Cerebellar nuclear complex (tissue), 1 donor: ENCODE data around the gene RNASE4.
"Not testable (repeated sequence)": the region's sequence is repeated elsewhere in the genome, so short reads cannot be mapped to it uniquely, and the experiment has no call there.

Experiments
- DNase-seq, 2 experiments: peaks; one replicate each; lab custom pipeline; 2025; lab: John Stamatoyannopoulos, UW

The RNASE4 gene

DNA sequence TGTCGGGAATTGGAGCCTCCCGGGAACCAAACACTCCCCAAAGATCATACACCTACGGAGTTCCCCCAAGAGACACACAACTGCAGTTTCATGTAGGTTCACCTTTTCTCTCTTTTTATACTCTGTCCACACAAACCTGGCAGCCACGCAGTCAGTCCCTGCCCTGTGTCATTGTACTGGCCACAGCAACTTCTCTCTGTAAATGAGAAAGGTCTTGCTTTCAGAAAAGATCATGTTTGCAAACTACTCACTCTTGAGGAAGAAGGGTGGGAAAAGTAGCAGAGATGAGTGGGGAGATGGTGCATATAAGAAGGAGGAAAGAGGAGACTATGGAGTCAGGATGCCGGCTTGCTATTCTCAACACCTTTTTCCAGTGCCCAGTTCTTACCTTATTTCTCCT, 14.6 kb downstream of the RNASE4 start:
- DNase-seq, result no peak

DNA sequence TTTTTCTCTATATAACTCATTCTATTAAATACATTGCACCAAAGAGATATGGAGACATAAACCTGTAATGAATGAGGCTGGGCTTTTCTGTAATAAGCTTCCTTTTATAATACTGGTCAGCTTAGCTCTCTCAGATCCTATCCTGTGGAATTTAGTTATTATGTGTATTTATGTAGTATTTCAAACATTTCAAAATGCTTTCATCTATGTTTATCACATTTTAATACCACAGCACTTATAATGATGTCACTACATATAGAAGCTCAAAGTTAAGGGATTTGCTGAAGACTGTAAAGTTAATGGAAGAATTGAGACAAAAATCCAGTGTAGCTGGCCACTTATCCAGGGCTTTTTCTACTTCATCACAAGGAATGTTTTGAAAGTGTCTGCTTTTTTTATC, 15.6 kb downstream of the RNASE4 start:
- no peak for DNase-seq

DNA sequence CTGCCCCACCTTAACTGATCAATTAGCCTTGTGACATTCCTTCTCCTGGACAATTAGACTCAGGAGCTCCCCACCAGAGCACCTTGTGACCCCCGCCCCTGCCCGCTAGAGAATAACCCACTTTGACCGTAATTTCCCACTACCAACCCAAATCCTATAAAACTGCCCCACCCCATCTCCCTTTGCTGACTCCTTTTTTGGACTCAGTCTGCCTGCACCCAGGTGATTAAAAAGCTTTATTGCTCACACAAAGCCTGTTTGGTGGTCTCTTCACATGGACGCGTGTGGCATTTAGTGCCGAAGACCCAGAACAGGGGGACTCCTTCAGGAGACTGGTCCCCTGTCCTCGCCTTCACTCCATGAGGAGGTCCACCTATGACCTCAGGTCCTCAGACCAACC, 16.6 kb downstream of the RNASE4 start:
- DNase-seq, result not testable (repeated sequence)

DNA sequence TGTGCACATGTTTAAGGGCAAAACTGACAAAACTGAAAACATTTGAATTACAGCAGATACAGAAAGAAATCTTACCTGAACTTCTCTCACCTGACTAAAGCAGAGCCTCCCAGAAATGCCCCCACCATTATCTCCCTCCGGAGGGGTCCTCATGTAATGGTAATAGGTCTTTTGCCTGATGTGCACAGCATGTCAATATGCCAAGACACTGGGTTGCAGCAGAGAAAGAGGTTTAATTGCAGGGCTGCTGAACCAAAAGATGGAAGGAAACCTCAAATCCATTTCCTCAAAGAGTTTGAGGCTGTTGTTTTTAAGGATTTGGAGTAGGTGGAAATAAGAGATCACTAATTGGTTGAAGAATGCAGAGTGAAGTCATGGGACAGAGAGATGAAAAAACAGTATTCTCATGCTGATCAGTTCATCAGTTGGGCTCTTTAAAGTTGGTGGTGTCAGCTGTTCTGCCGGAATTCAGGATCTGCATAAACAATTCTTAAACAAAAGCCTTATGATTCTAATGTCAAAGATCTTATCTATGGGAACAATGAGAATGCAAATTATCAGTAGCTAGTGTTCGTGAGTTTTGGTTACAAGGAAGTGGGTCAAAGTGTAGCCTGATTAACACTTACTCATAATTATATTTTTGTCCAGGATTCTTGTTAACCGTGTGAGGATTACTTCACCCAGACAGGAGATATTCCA, 22.4 kb downstream of the RNASE4 start:
- no peak for DNase-seq

DNA sequence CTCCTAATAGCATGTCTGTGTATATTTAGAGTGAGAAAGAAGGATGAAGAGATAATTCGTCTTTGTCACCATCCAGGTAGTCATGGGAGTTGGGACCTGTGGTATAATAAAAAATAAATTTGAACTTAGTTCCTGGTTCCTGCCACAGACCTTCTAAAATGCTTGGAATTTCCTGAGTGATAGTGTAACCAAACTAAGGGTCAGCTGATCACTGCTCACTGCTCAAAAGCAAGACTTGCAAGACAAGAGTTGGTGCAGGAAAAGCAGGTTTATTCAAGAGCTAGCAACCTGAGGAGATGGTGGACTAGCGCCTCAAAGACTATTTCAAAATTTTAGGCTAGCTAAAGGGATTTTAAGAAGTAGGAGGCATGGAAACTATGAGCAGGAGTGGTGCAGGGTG, 23.3 kb downstream of the RNASE4 start:
- DNase-seq, result no peak

DNA sequence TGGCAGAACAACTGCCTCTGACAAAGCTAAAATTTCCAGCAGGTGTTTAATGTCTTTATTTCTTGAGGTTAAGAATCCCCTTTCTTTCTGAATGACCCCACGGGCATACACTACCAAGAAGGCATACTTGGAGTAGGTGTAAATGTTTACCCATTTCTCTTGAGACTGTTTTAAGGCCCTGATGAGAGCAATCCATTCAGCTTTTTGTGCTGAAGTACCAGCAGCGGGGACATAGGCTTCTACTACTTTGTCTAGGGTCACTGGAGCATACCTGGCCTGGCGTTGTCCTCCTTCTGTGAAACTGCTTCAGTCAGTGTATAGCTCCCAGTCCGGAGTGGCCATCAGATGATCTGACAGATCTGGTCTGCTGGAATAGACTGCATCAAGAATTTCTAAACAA, 26.9 kb downstream of the RNASE4 start:
- DNase-seq, result no peak

DNA sequence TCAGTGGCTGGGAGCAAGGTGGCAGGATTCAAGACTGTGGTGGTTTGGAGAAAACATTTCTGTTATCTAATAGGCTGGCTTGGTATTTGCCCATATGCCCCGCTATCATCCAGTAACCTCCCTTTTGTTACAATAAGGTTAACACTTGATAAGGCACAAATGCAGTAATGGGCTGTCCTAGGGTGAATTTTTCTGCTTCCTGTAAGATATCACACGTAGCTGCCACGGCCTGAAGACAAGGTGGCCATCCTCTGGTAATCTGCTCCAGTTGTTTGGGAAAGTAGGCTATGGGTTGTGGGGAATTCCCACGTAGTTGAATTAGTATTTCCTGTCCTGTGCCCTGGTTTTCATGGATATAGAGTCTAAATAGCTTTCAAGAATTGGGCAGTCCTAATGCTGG, 27.3 kb downstream of the RNASE4 start:
- DNase-seq, result no peak

DNA sequence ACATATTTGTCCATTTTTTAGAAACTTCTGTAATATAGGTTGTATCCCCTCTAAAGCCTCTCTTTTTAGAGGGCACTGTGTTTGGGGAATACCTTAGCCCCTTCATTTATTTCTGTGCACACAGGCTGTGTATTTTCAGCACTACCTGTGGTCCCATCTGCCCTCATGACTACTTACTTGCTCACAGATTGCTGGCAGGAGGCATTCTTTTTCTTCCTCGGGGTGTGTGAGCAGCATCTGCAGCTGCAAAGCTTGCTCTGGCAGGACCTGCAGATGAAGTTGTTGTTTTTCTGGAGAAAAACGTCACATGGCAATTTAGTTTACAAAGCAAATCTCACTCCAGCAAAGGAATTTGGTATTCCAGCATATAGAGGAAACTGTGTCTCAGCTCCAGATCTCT, 28.5 kb downstream of the RNASE4 start:
- no peak for DNase-seq

DNA sequence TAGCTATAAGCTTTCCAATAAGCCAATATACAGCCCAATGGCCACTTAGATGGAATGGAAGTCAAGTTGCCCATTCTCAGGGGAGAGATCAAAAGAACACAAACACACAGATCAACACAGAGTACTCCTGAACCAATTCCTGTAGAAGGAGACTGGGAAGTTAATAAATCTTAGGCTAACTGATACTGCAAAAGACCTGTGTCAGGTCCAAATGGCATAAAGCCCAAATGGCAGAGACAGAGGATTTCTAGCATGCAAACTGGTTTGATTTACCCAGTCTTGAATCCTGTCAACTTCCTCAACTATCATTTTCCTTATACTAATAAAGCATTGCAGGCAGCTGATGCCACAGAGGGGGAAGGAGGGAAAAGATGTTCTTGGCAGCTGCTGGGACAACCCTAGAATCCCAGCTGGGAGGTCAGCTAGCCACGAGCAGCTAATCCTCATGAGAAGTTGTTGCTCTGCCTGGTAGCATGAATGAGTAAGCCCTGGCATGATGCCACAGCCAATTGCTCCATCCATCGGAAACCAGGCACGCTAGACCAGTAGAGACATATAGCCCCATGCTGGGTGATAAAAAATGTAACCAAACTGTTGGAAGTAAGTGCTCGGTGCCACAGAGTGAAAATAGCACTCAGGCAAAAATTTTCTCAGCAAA, 30.4 kb downstream of the RNASE4 start:
- DNase-seq, result no peak

DNA sequence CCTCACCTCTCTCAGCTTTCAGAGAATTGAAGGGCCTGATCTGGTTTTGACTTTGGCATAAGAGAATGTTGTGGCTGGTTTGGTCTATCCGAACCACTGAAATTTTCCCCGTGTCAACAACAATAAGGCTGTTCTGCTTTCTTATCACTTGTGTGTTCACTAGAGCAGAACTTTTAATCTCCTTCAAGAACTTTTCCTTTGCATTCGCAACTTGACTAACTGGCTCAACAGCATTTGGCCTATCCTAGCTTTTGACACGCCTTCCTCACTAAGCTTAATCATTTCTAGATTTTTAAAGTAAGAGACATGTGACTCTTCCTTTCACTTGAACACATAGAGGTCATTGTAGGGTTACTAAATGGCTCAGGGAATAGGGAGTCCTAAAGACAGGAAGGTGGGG, 35.4 kb downstream of the RNASE4 start:
- DNase-seq, result no peak

DNA sequence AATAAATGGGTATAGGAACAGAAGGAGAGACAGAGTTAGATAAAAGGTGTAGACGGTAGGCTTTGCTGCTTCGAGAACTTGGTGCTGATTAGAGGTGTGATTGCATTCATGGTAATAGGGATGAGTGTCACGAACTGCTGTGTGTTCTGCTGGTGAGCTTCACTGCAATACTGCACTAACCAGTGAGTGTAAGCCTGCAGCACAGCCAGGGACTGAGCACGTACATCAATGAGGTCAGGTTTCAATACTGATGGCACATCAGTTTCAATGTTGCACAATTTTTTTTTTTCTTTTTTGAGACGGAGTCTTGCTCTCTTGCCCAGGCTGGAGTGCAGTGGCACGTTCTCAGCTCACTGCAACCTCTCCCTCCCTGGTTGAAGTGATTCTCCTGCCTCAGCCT, 36.4 kb downstream of the RNASE4 start:
- no peak for DNase-seq

DNA sequence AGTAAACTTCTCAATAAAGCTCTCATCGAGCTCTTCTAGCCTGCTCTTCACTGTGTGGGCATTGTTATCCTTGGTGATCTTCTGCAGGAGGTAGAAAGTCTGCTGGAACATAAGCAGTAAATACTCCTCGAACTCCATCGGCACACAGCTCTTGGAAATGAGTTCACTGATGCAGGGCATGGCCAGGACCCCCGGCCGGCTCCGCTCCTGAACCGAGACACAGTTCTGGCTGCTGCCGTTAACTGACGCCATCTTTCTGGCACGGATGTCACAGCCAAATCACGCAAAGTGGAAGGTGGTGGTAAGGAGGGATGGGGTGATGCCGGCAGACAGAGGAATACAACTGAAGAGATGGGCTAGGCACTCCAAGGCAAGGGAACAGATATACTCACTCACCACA, 37.7 kb downstream of the RNASE4 start:
- no peak for DNase-seq

DNA sequence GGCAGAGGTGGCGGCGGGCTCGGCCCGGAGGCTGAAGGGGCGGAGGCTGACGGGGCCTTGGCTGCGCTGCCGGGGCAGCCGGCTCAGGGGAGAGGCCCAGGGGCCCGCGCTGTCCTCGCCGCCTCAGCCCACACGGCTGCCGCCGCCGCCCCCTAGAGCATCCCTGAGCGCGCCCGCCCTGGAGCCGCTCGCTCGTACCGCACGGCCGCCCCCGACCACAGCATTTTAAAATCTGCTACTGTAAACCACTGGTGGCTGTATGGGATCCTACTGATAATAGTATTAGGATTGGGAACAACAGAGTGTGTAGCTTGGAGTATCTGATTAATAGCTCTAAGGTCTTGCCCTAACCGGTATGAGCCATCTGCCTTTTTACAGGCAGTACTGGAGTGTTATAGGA, 39.1 kb downstream of the RNASE4 start:
- no peak for DNase-seq

DNA sequence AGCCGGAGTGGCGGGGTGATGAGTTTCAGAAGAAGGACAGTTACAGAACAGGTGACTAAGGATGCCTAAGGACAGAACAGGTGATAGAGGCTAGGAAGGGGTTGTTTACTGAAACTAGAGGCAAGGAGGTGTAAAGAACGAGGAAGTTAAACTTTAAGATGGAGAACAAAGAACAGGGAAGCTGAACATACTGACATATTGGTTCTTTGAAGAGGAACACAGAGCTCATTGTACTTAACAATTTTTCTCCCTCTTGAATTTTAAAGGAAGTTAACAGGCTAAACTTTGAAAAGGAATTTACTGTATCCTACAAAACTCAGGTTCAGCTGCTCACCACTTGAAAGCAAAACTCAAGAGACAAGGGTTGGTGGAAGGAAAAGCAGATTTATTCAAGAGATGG, 41.8 kb downstream of the RNASE4 start:
- not testable (repeated sequence) for DNase-seq

DNA sequence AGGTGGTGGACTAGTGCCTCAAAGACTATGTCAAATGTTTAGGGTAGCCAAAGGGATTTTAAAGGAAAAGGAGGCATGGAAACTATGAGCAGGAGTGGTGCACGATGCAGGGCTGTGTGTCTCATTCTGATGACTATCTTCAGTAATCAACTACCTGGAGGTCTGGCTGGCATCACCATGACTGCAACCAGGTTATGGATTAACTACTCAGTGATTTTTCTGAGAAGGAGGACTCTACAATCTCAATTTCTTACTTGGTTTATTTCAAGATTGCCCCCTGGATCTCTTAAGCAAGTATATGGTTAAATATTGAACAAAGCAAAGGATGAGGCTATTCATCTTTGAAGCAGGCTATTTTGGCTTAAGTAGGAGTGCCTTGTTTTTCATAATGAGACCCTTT, 42.2 kb downstream of the RNASE4 start:
- no peak for DNase-seq

DNA sequence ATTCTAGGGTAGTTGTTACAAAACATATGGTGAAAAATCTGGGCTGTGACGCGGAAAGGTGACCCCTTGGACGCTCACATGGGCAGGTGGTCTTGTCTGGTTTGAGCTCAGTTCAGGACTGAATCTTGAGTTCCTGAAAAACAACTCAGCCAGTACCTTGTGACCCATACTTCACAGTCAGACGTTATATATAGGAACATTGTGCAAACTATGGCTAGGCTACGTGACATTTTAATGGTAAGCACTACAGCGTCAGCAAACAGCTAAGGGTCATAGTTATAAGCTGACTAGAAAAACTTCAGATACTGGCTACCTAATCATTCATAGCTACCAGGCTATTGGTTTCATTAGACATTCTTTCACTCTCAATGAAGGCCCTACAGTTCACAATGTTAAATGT, 46.5 kb downstream of the RNASE4 start:
- DNase-seq, result no peak

DNA sequence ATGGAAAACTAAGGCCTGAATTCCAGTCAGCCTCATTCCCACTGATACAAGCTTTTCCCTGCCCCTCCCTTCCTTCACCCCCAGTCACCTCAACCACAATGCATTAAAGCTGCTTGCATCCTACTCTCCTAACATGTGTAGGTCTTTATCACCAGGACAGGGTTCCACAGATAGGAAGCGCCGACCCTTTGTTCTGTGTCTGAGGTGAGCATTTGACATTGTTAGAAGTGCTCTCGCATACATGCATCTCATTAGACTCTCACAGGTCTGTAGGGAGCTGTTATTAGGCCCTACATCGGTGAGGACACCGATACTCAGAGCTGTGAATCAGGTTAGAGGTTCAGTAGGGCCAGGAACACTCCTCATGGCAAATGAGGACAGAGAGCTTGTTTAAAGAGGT, 48.1 kb downstream of the RNASE4 start:
- no peak for DNase-seq

DNA sequence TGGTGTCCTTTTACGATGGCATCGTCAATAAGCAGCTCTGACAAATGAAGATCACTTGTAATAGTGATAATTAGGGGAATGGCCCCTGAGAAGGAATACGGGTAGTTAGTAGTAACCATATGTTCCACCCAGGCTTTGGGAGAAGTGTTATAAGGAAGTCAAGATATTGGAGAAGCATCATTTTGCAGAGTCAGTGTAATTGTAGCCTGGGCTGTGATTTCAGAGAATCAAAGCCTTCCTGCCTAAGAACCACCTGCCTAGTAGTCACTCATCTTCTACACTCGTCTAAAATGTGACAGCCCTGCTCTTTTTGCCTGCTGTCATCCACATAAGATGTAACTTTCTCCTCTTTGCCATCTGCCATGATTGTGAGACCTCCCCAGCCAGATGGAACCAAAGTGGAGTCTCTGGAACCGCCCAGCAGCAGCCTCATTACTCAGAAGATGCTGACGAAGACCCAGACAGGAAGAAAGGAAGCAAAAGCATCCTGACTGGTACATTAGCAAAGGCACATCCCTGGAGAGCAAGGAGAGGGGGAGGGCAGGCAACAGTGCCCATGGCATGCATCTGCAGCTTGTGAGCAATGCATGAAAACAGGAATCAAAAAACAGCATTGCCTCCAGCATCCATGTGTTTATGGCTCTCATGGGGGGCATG, 48.7 kb downstream of the RNASE4 start:
- no peak for DNase-seq

DNA sequence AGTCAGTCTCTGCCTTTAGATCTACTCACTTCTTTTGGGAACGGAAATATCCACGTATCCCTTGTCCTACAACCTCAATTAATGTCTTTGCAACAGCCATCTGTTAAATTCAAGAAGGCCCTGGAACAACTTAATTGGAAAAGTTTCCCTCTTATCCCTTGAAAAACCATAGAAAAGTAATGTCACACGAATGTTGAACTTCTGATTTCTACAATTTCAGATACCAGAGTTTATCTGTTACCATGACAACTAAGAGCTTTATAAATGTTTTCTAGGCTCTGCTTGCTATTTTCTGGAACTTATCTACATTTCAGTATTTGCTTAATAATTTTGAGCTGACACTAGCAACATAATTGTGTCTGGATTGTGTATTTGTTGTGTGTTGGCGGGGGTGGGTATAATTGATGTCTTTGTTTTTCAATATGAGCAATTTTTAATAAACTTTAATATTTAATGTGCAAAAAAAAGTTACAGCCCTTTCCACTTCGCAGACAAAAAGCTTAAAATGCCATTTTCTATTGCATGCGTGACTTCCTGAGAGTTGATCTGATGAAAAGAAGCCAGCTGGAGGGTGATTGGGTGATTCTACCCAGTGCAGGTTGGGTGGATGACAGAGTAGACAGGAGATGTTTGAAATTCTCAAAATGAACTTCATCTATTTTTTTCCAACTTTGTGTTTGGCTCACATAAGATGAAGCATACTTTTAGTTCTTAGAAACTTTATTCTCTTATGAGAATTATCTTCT, 49.5 kb downstream of the RNASE4 start:
- DNase-seq, result no peak

DNA sequence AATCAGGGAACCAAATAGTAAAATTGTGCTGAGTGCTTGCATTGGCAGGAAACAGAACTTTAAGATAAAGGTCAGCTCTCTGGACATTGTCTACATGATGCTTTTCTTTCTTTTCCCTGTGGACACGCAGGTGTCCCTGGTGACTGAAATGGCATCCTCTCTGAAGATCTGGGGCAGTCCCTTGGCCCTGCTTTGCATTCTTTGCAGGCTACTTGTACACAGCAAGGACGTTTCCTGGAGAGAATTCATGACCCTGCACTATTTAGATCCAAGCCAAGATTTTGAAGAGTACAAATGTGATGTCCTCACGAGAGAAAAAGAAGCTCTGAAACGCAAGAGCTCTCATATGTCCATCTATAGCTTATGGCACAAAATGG, 50.1 kb downstream of the RNASE4 start:
- DNase-seq, result no peak

DNA sequence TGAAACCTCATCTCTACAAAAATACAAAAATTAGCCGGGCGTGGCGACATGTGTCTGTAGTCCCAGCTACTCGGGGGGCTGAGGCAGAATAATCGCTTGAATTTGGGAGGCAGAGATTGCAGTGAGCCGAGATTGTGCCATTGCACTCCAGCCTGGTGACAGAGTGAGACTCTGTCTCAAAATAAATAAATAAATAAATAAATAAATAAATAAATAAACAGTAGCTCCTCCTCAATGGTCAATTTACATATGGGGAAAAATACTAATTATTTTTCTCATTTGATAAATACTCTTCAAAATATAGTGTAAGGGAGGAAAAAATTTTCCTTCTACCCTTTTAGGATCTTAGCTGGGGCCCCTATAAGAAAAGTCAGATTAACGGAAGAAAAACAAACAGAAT, 53.9 kb downstream of the RNASE4 start:
- DNase-seq, result not testable (repeated sequence)

DNA sequence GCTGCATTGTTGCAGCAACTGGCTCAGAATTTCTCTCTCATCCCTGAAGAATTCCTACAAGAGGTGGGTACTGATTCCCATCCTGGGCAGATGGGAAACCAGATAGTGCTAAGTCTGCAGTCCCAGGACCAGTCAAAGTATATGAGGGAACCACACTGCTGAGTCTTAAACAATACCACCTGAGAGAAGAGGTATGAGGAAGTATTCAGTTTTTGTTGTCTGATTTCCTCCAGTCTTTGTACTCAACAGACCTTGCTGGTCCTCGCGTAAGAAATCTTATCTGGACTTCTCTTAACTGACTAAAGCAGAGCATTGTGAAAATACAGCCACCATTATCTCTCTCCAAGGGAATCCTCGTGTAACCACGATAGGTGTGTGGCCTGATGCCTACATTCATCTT, 57.8 kb downstream of the RNASE4 start:
- DNase-seq, result no peak

DNA sequence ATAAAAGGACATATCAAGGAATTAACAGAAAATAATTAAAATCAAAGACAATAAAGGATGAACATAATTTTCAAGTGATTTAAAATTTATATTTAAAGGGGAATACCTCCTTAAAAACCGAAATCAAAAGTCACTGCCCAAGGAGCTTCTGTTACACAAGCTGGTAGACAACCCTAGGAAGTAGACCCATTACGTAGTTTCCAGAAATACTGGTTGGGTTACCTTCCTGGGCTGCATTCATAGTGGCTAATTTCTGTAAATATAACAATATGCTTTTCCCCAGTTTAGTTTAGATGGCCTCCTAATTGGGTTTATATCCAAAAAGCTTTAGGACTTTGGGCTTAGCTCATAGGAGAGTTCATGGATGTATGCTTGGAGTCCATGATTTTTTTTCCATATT, 59.2 kb downstream of the RNASE4 start:
- DNase-seq, result no peak
